ENCODE data around the gene ACSS1.

The ACSS1 gene

GRCh38 chr20:25083773-25084625 is 26.1 kb upstream of the ACSS1 start:
- peaks cover 0 to 1% of the 10 kb centered on the region in 2 donors for H3K9me3 Mint-ChIP-seq
- no peaks in the 10 kb centered on the region for H3K36me3 Mint-ChIP-seq
- ATAC-seq (replicated peaks) (peak; percentile 10 to 61), DNase-seq (no peak)
- peak overlapping the region; percentile 81 for H3K27ac Mint-ChIP-seq
- H3K4me1 Mint-ChIP-seq, result peaks cover 9 to 22% of the 10 kb centered on the region in 2 donors
- H3K4me3 Mint-ChIP-seq, result peak overlapping the region in 1 of 2 donors; percentile 54
- H3K27me3 Mint-ChIP-seq, result peaks cover 63 to 82% of the 10 kb centered on the region in 2 donors

GRCh38 chr20:25083141-25083772 is 25.3 kb upstream of the ACSS1 start:
- peak overlapping the region in 1 of 2 donors; percentile 54 for H3K4me3 Mint-ChIP-seq
- peaks cover 9 to 22% of the 10 kb centered on the region in 2 donors for H3K4me1 Mint-ChIP-seq
- ATAC-seq (replicated peaks), result no peak
- no peaks in the 10 kb centered on the region for H3K36me3 Mint-ChIP-seq
- no peak for DNase-seq
- peaks cover 0 to 1% of the 10 kb centered on the region in 2 donors for H3K9me3 Mint-ChIP-seq
- peak overlapping the region; percentile 34 for H3K27ac Mint-ChIP-seq
- H3K27me3 Mint-ChIP-seq, result peaks cover 69 to 87% of the 10 kb centered on the region in 2 donors

- Mint-ChIP-seq H3K36me3 (no peaks in the 10 kb centered on the region), H3K27me3 (peaks cover 76 to 93% of the 10 kb centered on the region in 2 donors), H3K4me3 (peak overlapping the region; percentile 18 to 48), H3K27ac (peak overlapping the region; percentile 86), H3K9me3 (peaks cover 0 to 1% of the 10 kb centered on the region in 2 donors), H3K4me1 (peaks cover 14 to 28% of the 10 kb centered on the region in 2 donors)
- ATAC-seq (replicated peaks) (peak in 1 of 2 donors; percentile 48), DNase-seq (no peak)
These were observed 24.5 kb upstream of the ACSS1 start for GRCh38 chr20:25082498-25082873.

GRCh38 chr20:25081730-25082497 is 24.0 kb upstream of the ACSS1 start, which contains the start of gene VSX1:
Gene VSX1, minus strand, starts transcription at chr20:25082141. Its CDS starts 45 bp downstream, at chr20:25082096.
- Mint-ChIP-seq H3K4me3 (peak within 1 kb of the TSS; percentile 39 to 48), H3K9me3 (peaks cover 0 to 1% of the 10 kb centered on the region in 2 donors), H3K36me3 (no peaks in the 10 kb centered on the region), H3K27ac (peak within 1 kb of the TSS; percentile 86), H3K4me1 (peaks cover 15 to 31% of the 10 kb centered on the region in 2 donors), H3K27me3 (peaks cover 75 to 92% of the 10 kb centered on the region in 2 donors)
- ATAC-seq (replicated peaks) (no peak), DNase-seq (no peak)

GRCh38 chr20:25081065-25081729 is 23.3 kb upstream of the ACSS1 start:
- Mint-ChIP-seq H3K4me3 (peak overlapping the region in 1 of 2 donors; percentile 39), H3K27ac (peak overlapping the region; percentile 31), H3K27me3 (peaks cover 73 to 89% of the 10 kb centered on the region in 2 donors), H3K4me1 (peaks cover 16 to 34% of the 10 kb centered on the region in 2 donors), H3K36me3 (no peaks in the 10 kb centered on the region), H3K9me3 (peaks cover 0 to 1% of the 10 kb centered on the region in 2 donors)
- no peak for ATAC-seq (replicated peaks)
- DNase-seq, result no peak

- Mint-ChIP-seq H3K4me3 (no peak overlapping the region), H3K27me3 (peaks cover 61 to 69% of the 10 kb centered on the region in 2 donors), H3K9me3 (peaks cover 0 to 1% of the 10 kb centered on the region in 2 donors), H3K36me3 (no peaks in the 10 kb centered on the region), H3K27ac (no peak overlapping the region), H3K4me1 (peaks cover 16 to 34% of the 10 kb centered on the region in 2 donors)
- ATAC-seq (replicated peaks), result no peak
- no peak for DNase-seq
These were observed 21.2 kb upstream of the ACSS1 start for GRCh38 chr20:25079171-25079570.

- Mint-ChIP-seq H3K4me1 (peaks cover 12 to 30% of the 10 kb centered on the region in 2 donors), H3K36me3 (no peaks in the 10 kb centered on the region), H3K27me3 (peaks cover 57 to 65% of the 10 kb centered on the region in 2 donors), H3K27ac (no peak overlapping the region), H3K9me3 (peaks cover 0 to 1% of the 10 kb centered on the region in 2 donors), H3K4me3 (no peak overlapping the region)
- ATAC-seq (replicated peaks) (no peak), DNase-seq (no peak)
These were observed 20.7 kb upstream of the ACSS1 start for GRCh38 chr20:25078662-25079061.

GRCh38 chr20:25077610-25078169 is 19.8 kb upstream of the ACSS1 start:
- no peak overlapping the region for H3K27ac Mint-ChIP-seq
- DNase-seq, result no peak
- peak; percentile 21 to 25 for ATAC-seq (replicated peaks)
- no peaks in the 10 kb centered on the region for H3K36me3 Mint-ChIP-seq
- peaks cover 58 to 65% of the 10 kb centered on the region in 2 donors for H3K27me3 Mint-ChIP-seq
- peak overlapping the region; percentile 70 to 73 for H3K4me3 Mint-ChIP-seq
- peaks cover 0 to 1% of the 10 kb centered on the region in 2 donors for H3K9me3 Mint-ChIP-seq
- H3K4me1 Mint-ChIP-seq, result peaks cover 10 to 23% of the 10 kb centered on the region in 2 donors

- ATAC-seq (replicated peaks) (peak; percentile 57 to 68), DNase-seq (no peak)
- peak overlapping the region in 1 of 2 donors; percentile 73 for H3K4me3 Mint-ChIP-seq
- H3K9me3 Mint-ChIP-seq, result peaks cover 0 to 1% of the 10 kb centered on the region in 2 donors
- no peaks in the 10 kb centered on the region for H3K36me3 Mint-ChIP-seq
- peaks cover 7 to 18% of the 10 kb centered on the region in 2 donors for H3K4me1 Mint-ChIP-seq
- H3K27me3 Mint-ChIP-seq, result peaks cover 56 to 66% of the 10 kb centered on the region in 2 donors
- no peak overlapping the region for H3K27ac Mint-ChIP-seq
These were observed 19.0 kb upstream of the ACSS1 start for GRCh38 chr20:25076731-25077609.

GRCh38 chr20:25076201-25076600 is 18.3 kb upstream of the ACSS1 start:
- no peak for DNase-seq
- H3K27ac Mint-ChIP-seq, result no peak overlapping the region
- peaks cover 59 to 70% of the 10 kb centered on the region in 2 donors for H3K27me3 Mint-ChIP-seq
- ATAC-seq (replicated peaks), result no peak
- no peak overlapping the region for H3K4me3 Mint-ChIP-seq
- peaks cover 7 to 17% of the 10 kb centered on the region in 2 donors for H3K4me1 Mint-ChIP-seq
- no peaks in the 10 kb centered on the region for H3K36me3 Mint-ChIP-seq
- peaks cover 0 to 1% of the 10 kb centered on the region in 2 donors for H3K9me3 Mint-ChIP-seq

GRCh38 chr20:25073544-25073943 is 15.6 kb upstream of the ACSS1 start:
- H3K27me3 Mint-ChIP-seq, result peaks cover 55 to 58% of the 10 kb centered on the region in 2 donors
- no peak for ATAC-seq (replicated peaks)
- no peak overlapping the region for H3K27ac Mint-ChIP-seq
- no peaks in the 10 kb centered on the region for H3K36me3 Mint-ChIP-seq
- no peaks in the 10 kb centered on the region for H3K9me3 Mint-ChIP-seq
- no peak overlapping the region for H3K4me3 Mint-ChIP-seq
- DNase-seq, result no peak
- peaks cover 7 to 12% of the 10 kb centered on the region in 2 donors for H3K4me1 Mint-ChIP-seq

- Mint-ChIP-seq H3K36me3 (no peaks in the 10 kb centered on the region), H3K27me3 (peaks cover 44 to 46% of the 10 kb centered on the region in 2 donors), H3K4me3 (no peak overlapping the region), H3K27ac (no peak overlapping the region), H3K9me3 (no peaks in the 10 kb centered on the region), H3K4me1 (peaks cover 2 to 5% of the 10 kb centered on the region in 2 donors)
- DNase-seq, result no peak
- ATAC-seq (replicated peaks), result no peak
These were observed 14.4 kb upstream of the ACSS1 start for GRCh38 chr20:25072226-25072811.

All from stimulated activated naive B cell treated with anti-CD40 and anti-IgM and Interleukin-4, amounts not matched to agents 10 μg/mL and 1 μg/mL and 100 μg/mL, for 72 hours (primary cell).